ENCODE measurements around the gene MB. TPM values are rescaled to one million over a fixed set of nuclear protein-coding genes. Genes with fewer than 3 reads are reported as not detected.

MB gene
- total RNA-seq, 2 donors from 2014 or later: 9.9 to 71.8 TPM

- Histone ChIP-seq H3K27ac (no peak overlapping the region), H3K4me3 (no peak overlapping the region), H3K27me3 (replicated peaks; ENCODE audit: insufficient read depth) (no peaks in the 10 kb centered on the region), H3K4me1 (replicated peaks) (no peaks in the 10 kb centered on the region), H3K36me3 (no peaks in the 10 kb centered on the region), H3K9me3 (no peaks in the 10 kb centered on the region)
- 78% methylated on average over 8 of the region's 8 CpGs for WGBS
- no peak for TF ChIP-seq POLR2AphosphoS5 (IDR thresholded peaks at IDR 0.05)
- no peak for DNase-seq (ENCODE audit: low spot score)
- intact Hi-C loops (cut with DNase I): no loop called here
Measured at GRCh38 chr22:35572556-35572955, 44.6 kb downstream of the MB start.

- intact Hi-C loops (cut with DNase I): no loop called here
- Histone ChIP-seq H3K27ac (no peak overlapping the region), H3K4me1 (replicated peaks) (no peaks in the 10 kb centered on the region), H3K36me3 (no peaks in the 10 kb centered on the region), H3K27me3 (replicated peaks; ENCODE audit: insufficient read depth) (no peaks in the 10 kb centered on the region), H3K4me3 (no peak overlapping the region), H3K9me3 (no peaks in the 10 kb centered on the region)
- WGBS: 87% methylated on average over 13 of the region's 14 CpGs
- DNase-seq (ENCODE audit: low spot score): no peak
- TF ChIP-seq CTCF (IDR thresholded peaks at IDR 0.05) (no peak), POLR2A (IDR thresholded peaks at IDR 0.05) (no peak), POLR2AphosphoS5 (IDR thresholded peaks at IDR 0.05) (no peak)
Measured at GRCh38 chr22:35570686-35571194, 46.4 kb downstream of the MB start.

- 95% methylated on average over 13 of the region's 13 CpGs for WGBS
- no peak overlapping the region for H3K27ac ChIP-seq
- intact Hi-C loops (cut with DNase I): no loop called here
- DNase-seq (ENCODE audit: low spot score): no peak
- TF ChIP-seq POLR2AphosphoS5 (IDR thresholded peaks at IDR 0.05) (no peak), CTCF (IDR thresholded peaks at IDR 0.05) (no peak), POLR2A (IDR thresholded peaks at IDR 0.05) (no peak)
- H3K27me3 ChIP-seq (replicated peaks; ENCODE audit: insufficient read depth): no peaks in the 10 kb centered on the region
- H3K4me3 ChIP-seq: no peak overlapping the region
- no peaks in the 10 kb centered on the region for H3K4me1 ChIP-seq (replicated peaks)
- no peaks in the 10 kb centered on the region for H3K9me3 ChIP-seq
- H3K36me3 ChIP-seq: no peaks in the 10 kb centered on the region
Measured at GRCh38 chr22:35569916-35570315, 47.2 kb downstream of the MB start.

- H3K27ac ChIP-seq: no peak overlapping the region
Measured at GRCh38 chr22:35568751-35569739, 48.1 kb downstream of the MB start.

More at GRCh38 chr22:35568751-35569739, 48.1 kb downstream of the MB start:
- Histone ChIP-seq H3K4me1 (replicated peaks) (no peaks in the 10 kb centered on the region), H3K4me3 (no peak overlapping the region), H3K9me3 (no peaks in the 10 kb centered on the region), H3K27me3 (replicated peaks; ENCODE audit: insufficient read depth) (no peaks in the 10 kb centered on the region), H3K36me3 (no peaks in the 10 kb centered on the region)
- intact Hi-C loops (cut with DNase I): no loop called here
- TF ChIP-seq POLR2AphosphoS5 (IDR thresholded peaks at IDR 0.05) (no peak), POLR2A (IDR thresholded peaks at IDR 0.05) (no peak), CTCF (IDR thresholded peaks at IDR 0.05) (no peak)
- no peak for DNase-seq (ENCODE audit: low spot score)
- 55% methylated on average over 17 of the region's 17 CpGs for WGBS

All from prostate gland (tissue), 2 donors.